Measurements from ENCODE around the gene ACBD7.

Gene ACBD7

DNA sequence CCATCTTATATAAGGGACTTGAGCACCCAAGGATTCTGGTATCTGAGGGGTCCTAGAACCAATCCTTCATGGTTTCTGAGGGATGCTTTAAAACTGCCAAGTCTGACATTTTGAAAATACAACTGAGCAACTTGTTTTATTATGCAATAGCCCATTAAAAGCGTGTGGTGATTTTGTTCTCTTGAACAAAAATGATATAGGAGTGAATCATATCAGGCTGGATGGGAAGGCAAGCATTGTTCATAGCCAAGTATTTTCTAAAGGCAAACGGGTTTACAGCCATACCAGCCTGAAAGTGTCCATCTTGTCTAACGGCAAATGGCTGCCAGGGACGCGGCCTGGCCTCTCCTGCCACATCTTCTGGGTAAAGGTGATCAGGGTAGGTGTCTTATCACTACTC lies 31.9 kb upstream of the ACBD7 start:
- H3K27ac ChIP-seq (ENCODE audit: low read depth, low read length, severe bottlenecking): no peak overlapping the region
- peaks cover 61% of the 10 kb centered on the region for H3K36me3 ChIP-seq (ENCODE audit: control insufficient read depth, insufficient read depth, low read length)

DNA sequence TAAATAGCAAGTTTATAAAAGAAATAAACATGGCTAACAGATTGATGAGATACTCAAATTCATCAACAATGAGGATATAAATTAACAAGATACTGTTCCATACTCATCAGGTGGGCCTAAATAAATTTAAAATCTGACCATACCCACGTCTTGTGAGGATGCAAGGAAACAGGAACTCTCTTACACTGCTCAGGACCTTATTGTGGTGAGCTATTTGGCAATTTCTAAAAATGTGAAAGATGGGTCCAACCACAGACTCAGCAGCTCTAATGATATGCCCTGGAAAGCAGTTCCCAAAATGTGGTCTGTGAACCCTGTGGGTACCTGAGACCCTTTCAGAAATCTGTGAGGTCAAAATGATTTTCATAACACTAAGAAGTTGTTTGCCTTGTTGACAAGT lies 30.0 kb upstream of the ACBD7 start:
- WGBS, 2 experiments (ENCODE audit: insufficient coverage in 2 of 2): 86% methylated on average over 1 of the region's 1 CpG; no CpG with 5 or more reads in 1 of the 2 experiments
- Histone ChIP-seq H3K36me3 (ENCODE audit: control insufficient read depth, insufficient read depth, low read length) (peaks cover 58% of the 10 kb centered on the region), H3K9me3 (ENCODE audit: control insufficient read depth, low read length) (no peaks in the 10 kb centered on the region)

More for the DNA sequence above, 31.9 kb upstream of the ACBD7 start:
- H3K9me3 ChIP-seq (ENCODE audit: control insufficient read depth, low read length): no peaks in the 10 kb centered on the region
- no peaks in the 10 kb centered on the region for H3K4me1 ChIP-seq (ENCODE audit: control insufficient read depth, insufficient read depth, low read length, poor library complexity, severe bottlenecking)
- H3K4me3 ChIP-seq (ENCODE audit: extremely low read depth, insufficient read depth, low read length, poor library complexity, severe bottlenecking): no peak overlapping the region
- WGBS, 2 experiments (ENCODE audit: insufficient coverage in 2 of 2): 95 to 98% methylated on average over 4 to 5 of the region's 5 CpGs

DNA sequence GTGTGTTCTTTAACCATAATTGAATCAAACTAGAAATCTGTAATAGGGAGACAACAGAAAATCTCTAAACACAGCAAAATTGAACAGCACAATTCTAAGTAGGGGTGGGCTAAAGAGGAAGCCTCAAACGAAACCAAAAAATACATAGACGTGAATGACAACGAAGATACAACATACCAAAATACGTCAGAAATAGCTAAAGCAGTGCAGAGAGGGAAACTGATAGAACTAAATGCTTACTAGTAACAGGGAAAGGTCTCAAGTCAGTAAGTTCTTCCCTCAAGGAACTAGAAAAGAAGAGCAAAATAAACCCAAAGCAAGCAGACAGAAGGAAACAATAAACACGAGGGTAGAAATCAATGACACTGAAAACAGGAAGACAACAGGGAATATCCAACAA lies 27.6 kb upstream of the ACBD7 start:
- Histone ChIP-seq H3K4me3 (ENCODE audit: extremely low read depth, insufficient read depth, low read length, poor library complexity, severe bottlenecking) (no peak overlapping the region), H3K27ac (ENCODE audit: low read depth, low read length, severe bottlenecking) (no peak overlapping the region), H3K36me3 (ENCODE audit: control insufficient read depth, insufficient read depth, low read length) (peaks cover 69% of the 10 kb centered on the region), H3K4me1 (ENCODE audit: control insufficient read depth, insufficient read depth, low read length, poor library complexity, severe bottlenecking) (no peaks in the 10 kb centered on the region), H3K9me3 (ENCODE audit: control insufficient read depth, low read length) (no peaks in the 10 kb centered on the region)
- 92% methylated on average over 5 of the region's 5 CpGs; no CpG with 5 or more reads in 1 of the 2 experiments for WGBS, 2 experiments (ENCODE audit: insufficient coverage in 2 of 2)

More for the DNA sequence above, 30.0 kb upstream of the ACBD7 start:
- H3K27ac ChIP-seq (ENCODE audit: low read depth, low read length, severe bottlenecking): no peak overlapping the region
- no peak overlapping the region for H3K4me3 ChIP-seq (ENCODE audit: extremely low read depth, insufficient read depth, low read length, poor library complexity, severe bottlenecking)
- H3K4me1 ChIP-seq (ENCODE audit: control insufficient read depth, insufficient read depth, low read length, poor library complexity, severe bottlenecking): no peaks in the 10 kb centered on the region

DNA sequence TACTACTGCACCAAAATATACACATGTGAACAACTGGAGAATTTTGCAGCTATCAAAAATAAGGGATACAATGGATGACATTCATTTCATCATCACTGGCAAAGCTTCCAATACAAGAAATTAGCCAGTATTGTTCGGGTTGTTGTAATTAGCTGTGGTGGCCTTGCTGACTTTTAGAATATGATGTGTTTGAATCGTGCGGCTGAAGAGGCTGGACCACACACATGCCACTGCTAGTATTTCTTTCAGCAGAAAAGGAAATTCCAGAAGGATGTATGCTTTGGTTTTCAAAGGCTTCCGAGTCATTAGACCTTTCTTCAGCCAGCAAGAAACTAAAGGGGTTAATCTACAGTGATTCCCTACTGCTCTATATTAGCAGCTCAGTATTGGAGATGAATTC lies 25.2 kb upstream of the ACBD7 start:
- Histone ChIP-seq H3K4me1 (ENCODE audit: control insufficient read depth, insufficient read depth, low read length, poor library complexity, severe bottlenecking) (no peaks in the 10 kb centered on the region), H3K9me3 (ENCODE audit: control insufficient read depth, low read length) (no peaks in the 10 kb centered on the region), H3K27ac (ENCODE audit: low read depth, low read length, severe bottlenecking) (no peak overlapping the region), H3K4me3 (ENCODE audit: extremely low read depth, insufficient read depth, low read length, poor library complexity, severe bottlenecking) (no peak overlapping the region), H3K36me3 (ENCODE audit: control insufficient read depth, insufficient read depth, low read length) (peaks cover 70% of the 10 kb centered on the region)
- 100% methylated on average over 1 of the region's 4 CpGs; no CpG with 5 or more reads in 1 of the 2 experiments for WGBS, 2 experiments (ENCODE audit: insufficient coverage in 2 of 2)

DNA sequence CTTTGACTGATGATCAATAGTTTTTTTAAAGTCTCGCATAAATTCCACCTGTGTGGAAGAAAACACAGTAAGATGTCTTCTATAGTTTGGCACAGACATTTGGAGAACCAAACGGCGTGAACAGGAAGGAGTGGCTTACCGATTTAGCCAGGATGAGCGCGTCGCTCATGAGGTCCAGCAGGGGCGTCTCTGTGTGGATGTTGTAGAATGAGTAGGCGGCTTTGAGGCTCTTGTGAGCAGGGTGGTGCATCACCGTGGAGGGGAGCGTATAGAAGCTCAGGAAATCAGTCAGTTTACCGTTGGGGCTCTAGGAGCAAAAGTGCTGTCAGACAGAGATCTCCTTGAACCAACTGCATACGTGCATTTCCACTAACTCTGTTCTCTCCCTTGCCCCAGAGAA lies 24.1 kb upstream of the ACBD7 start:
- Histone ChIP-seq H3K4me3 (ENCODE audit: extremely low read depth, insufficient read depth, low read length, poor library complexity, severe bottlenecking) (no peak overlapping the region), H3K27ac (ENCODE audit: low read depth, low read length, severe bottlenecking) (no peak overlapping the region), H3K36me3 (ENCODE audit: control insufficient read depth, insufficient read depth, low read length) (peaks cover 69% of the 10 kb centered on the region), H3K4me1 (ENCODE audit: control insufficient read depth, insufficient read depth, low read length, poor library complexity, severe bottlenecking) (no peaks in the 10 kb centered on the region), H3K9me3 (ENCODE audit: control insufficient read depth, low read length) (no peaks in the 10 kb centered on the region)
- 93 to 97% methylated on average over 11 to 13 of the region's 13 CpGs for whole genome bisulfite sequencing, 2 experiments (ENCODE audit: insufficient coverage in 2 of 2)

DNA sequence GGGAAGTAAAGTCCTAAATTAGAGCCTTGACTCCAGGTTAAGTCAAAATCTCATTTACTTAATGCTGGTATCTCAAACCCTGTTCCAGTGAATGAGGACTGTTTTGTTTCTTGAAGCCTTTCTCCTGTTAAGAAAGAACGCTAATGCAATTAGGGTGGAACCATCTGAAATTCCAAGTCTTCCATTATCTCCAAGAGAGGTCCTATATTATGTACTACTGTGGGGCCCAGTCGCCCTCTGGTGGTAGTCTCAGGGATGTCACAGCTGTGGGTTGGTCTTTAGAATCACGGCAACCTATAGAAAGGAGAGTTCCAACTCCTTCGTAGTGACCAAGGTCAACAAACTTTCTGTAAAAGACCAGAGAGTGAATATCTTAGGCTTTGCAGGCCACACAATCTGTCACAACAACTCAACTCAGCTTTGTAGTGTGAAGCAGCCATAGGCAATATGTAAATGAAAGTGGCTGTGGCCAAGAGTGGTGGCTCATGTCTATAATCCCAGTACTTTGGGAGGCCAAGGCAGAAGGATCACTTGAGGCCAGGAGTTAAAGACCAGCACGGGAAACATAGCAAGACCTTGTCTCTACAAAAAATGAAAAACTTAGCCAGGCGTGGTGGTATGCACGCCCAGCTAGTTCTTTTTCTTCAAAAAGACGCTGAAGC lies 17.9 kb upstream of the ACBD7 start:
- Histone ChIP-seq H3K9me3 (ENCODE audit: control insufficient read depth, low read length) (no peaks in the 10 kb centered on the region), H3K36me3 (ENCODE audit: control insufficient read depth, insufficient read depth, low read length) (peaks cover 84% of the 10 kb centered on the region), H3K27ac (ENCODE audit: low read depth, low read length, severe bottlenecking) (no peak overlapping the region), H3K4me1 (ENCODE audit: control insufficient read depth, insufficient read depth, low read length, poor library complexity, severe bottlenecking) (no peaks in the 10 kb centered on the region), H3K4me3 (ENCODE audit: extremely low read depth, insufficient read depth, low read length, poor library complexity, severe bottlenecking) (no peak overlapping the region)
- WGBS, 2 experiments (ENCODE audit: insufficient coverage in 2 of 2): 83 to 93% methylated on average over 4 of the region's 8 CpGs

DNA sequence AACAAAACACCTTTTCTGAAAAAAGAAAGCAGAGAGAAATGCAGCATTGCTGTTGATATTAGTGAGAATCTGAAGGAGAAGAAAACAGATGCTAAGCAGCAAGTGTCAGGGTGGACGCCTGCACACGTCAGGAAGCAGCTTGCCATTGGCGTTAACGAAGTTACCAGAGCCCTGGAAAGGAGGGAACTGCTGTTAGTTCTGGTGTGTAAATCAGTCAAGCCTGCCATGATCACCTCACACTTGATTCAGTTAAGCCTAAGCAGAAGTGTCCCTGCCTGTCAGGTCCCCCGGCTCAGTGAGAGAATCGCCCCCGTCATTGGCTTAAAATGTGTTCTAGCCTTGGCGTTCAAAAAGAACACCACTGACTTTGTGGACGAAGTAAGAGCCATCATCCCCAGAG lies 14.9 kb upstream of the ACBD7 start:
- H3K4me1 ChIP-seq (ENCODE audit: control insufficient read depth, insufficient read depth, low read length, poor library complexity, severe bottlenecking): peaks cover 4% of the 10 kb centered on the region
- H3K4me3 ChIP-seq (ENCODE audit: extremely low read depth, insufficient read depth, low read length, poor library complexity, severe bottlenecking): no peak overlapping the region
- no peaks in the 10 kb centered on the region for H3K9me3 ChIP-seq (ENCODE audit: control insufficient read depth, low read length)
- H3K36me3 ChIP-seq (ENCODE audit: control insufficient read depth, insufficient read depth, low read length): peaks cover 76% of the 10 kb centered on the region
- no peak overlapping the region for H3K27ac ChIP-seq (ENCODE audit: low read depth, low read length, severe bottlenecking)
- 98 to 99% methylated on average over 9 of the region's 9 CpGs for WGBS, 2 experiments (ENCODE audit: insufficient coverage in 2 of 2)

DNA sequence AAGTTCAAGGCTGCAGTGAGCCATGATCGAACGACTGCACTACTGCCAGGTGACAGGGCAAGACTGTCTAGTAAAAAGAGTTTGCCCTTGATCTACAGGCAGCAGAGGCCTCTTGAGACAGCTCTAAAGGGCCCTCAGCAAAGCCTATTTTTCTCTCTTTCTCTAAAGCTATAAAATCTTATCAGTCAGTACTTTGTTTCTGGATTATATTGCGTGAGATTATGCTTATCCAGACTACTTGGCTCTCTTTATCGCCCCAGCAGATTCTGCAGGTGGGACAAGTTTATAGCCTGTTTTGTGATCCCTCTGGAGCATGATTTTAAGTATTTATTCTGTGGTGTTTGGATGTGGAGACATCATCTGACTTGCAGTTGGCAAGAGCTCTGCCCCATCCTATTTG lies 11.3 kb upstream of the ACBD7 start:
- Histone ChIP-seq H3K4me3 (ENCODE audit: extremely low read depth, insufficient read depth, low read length, poor library complexity, severe bottlenecking) (no peak overlapping the region), H3K36me3 (ENCODE audit: control insufficient read depth, insufficient read depth, low read length) (peaks cover 49% of the 10 kb centered on the region), H3K27ac (ENCODE audit: low read depth, low read length, severe bottlenecking) (no peak overlapping the region), H3K4me1 (ENCODE audit: control insufficient read depth, insufficient read depth, low read length, poor library complexity, severe bottlenecking) (peaks cover 10% of the 10 kb centered on the region), H3K9me3 (ENCODE audit: control insufficient read depth, low read length) (no peaks in the 10 kb centered on the region)
- 91 to 97% methylated on average over 2 to 4 of the region's 4 CpGs for WGBS, 2 experiments (ENCODE audit: insufficient coverage in 2 of 2)

DNA sequence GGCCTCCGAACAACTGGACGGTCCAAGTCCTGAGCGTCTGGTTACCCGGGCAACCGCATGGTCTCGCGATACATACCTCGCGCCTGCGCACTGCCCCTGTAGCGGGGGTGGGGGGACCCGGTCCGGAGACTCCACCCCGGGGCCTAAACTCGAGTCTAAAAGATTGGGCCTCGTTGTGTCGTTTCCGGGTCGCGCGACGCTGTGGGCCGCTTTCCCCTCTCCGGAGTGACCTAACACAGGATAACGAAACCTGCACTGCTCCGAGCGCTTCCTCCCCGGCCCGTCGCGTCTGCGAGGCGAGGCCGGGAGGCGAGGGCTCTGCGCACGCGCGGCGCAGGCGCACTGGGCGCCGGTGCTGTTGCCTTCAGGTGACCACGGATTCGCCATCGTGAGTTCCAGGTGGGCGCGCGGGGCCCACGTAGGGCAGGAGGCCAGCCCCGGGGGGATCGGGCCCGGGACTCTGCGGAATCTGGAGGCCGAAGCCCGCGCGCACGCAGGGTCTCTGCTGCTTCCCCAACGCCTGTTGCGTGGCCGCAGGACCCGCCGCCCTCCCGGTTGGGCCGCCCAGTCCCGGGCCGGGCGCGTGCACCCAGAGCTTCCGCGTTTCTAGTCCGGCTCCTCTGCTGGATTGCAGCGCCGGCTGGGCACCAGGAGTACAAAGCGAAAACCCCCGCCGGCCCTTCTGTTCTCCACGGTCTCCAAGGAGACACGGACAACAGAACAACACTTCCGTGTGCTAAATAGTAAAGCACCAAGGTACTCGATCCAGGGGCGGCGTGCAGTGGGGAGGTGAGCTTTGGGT lies 8.6 kb upstream of the ACBD7 start, which contains the start of gene RPP38:
Gene RPP38 (plus strand): TSS at position 345 of the 802 bp plus-strand sequence. CDS start 5,960 bp downstream, outside the sequence.
- Histone ChIP-seq H3K36me3 (ENCODE audit: control insufficient read depth, insufficient read depth, low read length) (peaks cover 23% of the 10 kb centered on the region), H3K9me3 (ENCODE audit: control insufficient read depth, low read length) (no peaks in the 10 kb centered on the region), H3K4me1 (ENCODE audit: control insufficient read depth, insufficient read depth, low read length, poor library complexity, severe bottlenecking) (peaks cover 10% of the 10 kb centered on the region), H3K4me3 (ENCODE audit: extremely low read depth, insufficient read depth, low read length, poor library complexity, severe bottlenecking) (peak within 1 kb of the TSS; percentile 87), H3K27ac (ENCODE audit: low read depth, low read length, severe bottlenecking) (peak within 1 kb of the TSS; percentile 98)
- WGBS, 2 experiments (ENCODE audit: insufficient coverage in 2 of 2): 0% methylated on average over 66 to 78 of the region's 84 CpGs

DNA sequence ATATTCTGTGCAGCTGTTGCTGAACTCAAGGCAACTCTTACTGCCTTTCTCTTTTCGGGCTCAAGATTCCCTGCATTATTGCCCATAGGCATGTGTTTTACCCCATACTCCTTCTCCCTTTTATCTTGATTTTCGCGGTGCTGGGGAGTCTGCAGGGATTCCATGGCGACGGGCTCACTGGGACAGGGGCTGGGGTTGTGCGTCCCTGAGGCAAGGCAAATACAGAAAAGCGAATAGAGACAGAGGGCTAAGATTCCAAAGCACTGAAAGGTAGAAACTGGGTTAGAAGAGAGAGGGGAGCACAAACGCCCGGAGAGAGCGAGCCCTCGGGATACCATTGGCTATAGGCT lies 8.1 kb upstream of the ACBD7 start:
- Histone ChIP-seq H3K9me3 (ENCODE audit: control insufficient read depth, low read length) (no peaks in the 10 kb centered on the region), H3K27ac (ENCODE audit: low read depth, low read length, severe bottlenecking) (peak overlapping the region; percentile 98), H3K4me3 (ENCODE audit: extremely low read depth, insufficient read depth, low read length, poor library complexity, severe bottlenecking) (peak overlapping the region; percentile 87), H3K4me1 (ENCODE audit: control insufficient read depth, insufficient read depth, low read length, poor library complexity, severe bottlenecking) (peaks cover 10% of the 10 kb centered on the region), H3K36me3 (ENCODE audit: control insufficient read depth, insufficient read depth, low read length) (peaks cover 17% of the 10 kb centered on the region)
- WGBS, 2 experiments (ENCODE audit: insufficient coverage in 2 of 2): 3 to 4% methylated on average over 11 of the region's 11 CpGs

Data from mesodermal cell (in vitro differentiated cells).